ENCODE results near the gene PARD3. TPM values are rescaled to one million over a fixed set of nuclear protein-coding genes. Genes with fewer than 3 reads are reported as not detected.

PARD3 gene
- total and polyA plus RNA-seq, 2 donors (not counting 3 experiments of a cell fraction or from before 2014, with no cell fraction given) = 7.3 to 24.1 TPM

DNA sequence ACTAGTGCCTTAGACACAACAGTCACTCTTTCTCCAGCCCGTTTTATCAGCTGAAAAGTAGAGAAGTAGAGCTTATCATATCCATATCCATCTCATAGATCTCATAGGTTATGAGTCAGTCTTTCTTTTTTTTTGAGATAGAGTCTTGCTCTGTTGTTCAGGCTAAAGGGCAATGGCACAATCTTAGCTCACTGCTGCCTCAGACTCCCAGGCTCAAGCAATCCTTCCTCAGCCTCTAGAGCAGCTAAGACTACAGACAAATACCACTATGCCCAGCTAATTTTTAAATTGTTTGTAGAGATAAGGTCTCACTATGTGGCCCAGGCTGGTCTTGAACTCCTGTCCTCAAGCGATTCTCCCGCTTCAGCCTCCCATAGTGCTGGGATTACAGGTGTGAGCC lies 2.5 kb upstream of the PARD3 start:
- DNase-seq (ENCODE audit: low read depth, low spot score) (no peak), FAIRE-seq (no peak)
- POLR2A ChIA-PET = no interaction called here
- Histone ChIP-seq H3K4me1 (ENCODE audit: control insufficient read depth, extremely low read depth, insufficient read depth, low read length) (peaks cover 14% of the 10 kb centered on the region), H3K9me3 (replicated peaks; ENCODE audit: control insufficient read depth, insufficient read depth, low read length) (no peaks in the 10 kb centered on the region), H3K79me2 (ENCODE audit: control insufficient read depth, insufficient read depth, low read length) (peaks cover 16% of the 10 kb centered on the region), H3K27me3 (ENCODE audit: control insufficient read depth in 2 of 2, insufficient read depth in 2 of 2, low read length in 2 of 2) (peaks cover 6 to 8% of the 10 kb centered on the region in 2 experiments), H3K4me2 (ENCODE audit: insufficient read depth, low read length) (no peak overlapping the region), H3K9me1 (replicated peaks; ENCODE audit: control insufficient read depth, extremely low read depth, insufficient read depth, low read length) (no peaks in the 10 kb centered on the region), H3K9ac (replicated peaks; ENCODE audit: extremely low read depth, insufficient read depth, low read length) (no peak overlapping the region), H3K36me3 (ENCODE audit: control insufficient read depth in 2 of 2, extremely low read depth in 1 of 2, insufficient read depth in 2 of 2, low read length in 2 of 2) (no peaks in the 10 kb centered on the region), H3K27ac (ENCODE audit: insufficient read depth, low read depth, low read length) (no peak overlapping the region), H3K4me3 (replicated peaks in 1 of 3; ENCODE audit: insufficient read depth in 1 of 3, low read depth in 1 of 3, low read length in 3 of 3) (no peak overlapping the region), H2AFZ (ENCODE audit: low read depth, low read length) (no peak overlapping the region), H4K20me1 (replicated peaks; ENCODE audit: control insufficient read depth, extremely low read depth, insufficient read depth, low read length) (peaks cover 3% of the 10 kb centered on the region)
- no TSS peak for BruUV-seq (replicated peaks)
- TF ChIP-seq MYC (IDR thresholded peaks at IDR 0.05; ENCODE audit: low read depth, low read length) (no peak), GATA2 (IDR thresholded peaks at IDR 0.05; ENCODE audit: insufficient read depth, insufficient read length, low read depth, low read length) (no peak), FOS (IDR thresholded peaks at IDR 0.05; ENCODE audit: borderline replicate concordance, insufficient read depth, low read length) (no peak), POLR2AphosphoS5 (IDR thresholded peaks at IDR 0.05; ENCODE audit: insufficient read depth, low read depth, low read length) (no peak), EZH2 (IDR thresholded peaks at IDR 0.05; ENCODE audit: borderline replicate concordance, low read depth, low read length, severe bottlenecking) (no peak), POLR2A (IDR thresholded peaks at IDR 0.05; ENCODE audit: low read depth, low read length) (no peak), JUN (IDR thresholded peaks at IDR 0.05; ENCODE audit: borderline replicate concordance, insufficient read depth, insufficient read length, low read depth) (no peak), CTCF (IDR thresholded peaks at IDR 0.05; ENCODE audit: extremely low read depth in 1 of 2, insufficient read depth in 1 of 2, low read depth in 1 of 2, low read length in 2 of 2) (no peak)
- TF ChIP-seq, protein P1, sequence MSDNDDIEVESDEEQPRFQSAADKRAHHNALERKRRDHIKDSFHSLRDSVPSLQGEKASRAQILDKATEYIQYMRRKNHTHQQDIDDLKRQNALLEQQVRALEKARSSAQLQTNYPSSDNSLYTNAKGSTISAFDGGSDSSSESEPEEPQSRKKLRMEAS (IDR thresholded peaks at IDR 0.05; ENCODE audit: insufficient read depth, insufficient read length) = no peak
- CTCF ChIA-PET = interaction anchor here (1.0 to 2.7 kb wide), 6 partner anchors 41 to 162 kb away, joined by 3 to 13 read pairs (median 4); no protein-coding TSS in a partner anchor
- dilution Hi-C loops (cut with MboI; ENCODE audit: extremely low pct_ligation_motif_present, low sequenced_read_pairs) = no loop called here
- intact Hi-C loops (cut with micrococcal nuclease) = loop anchor here (5.0 to 10.0 kb wide), 2 partner anchors 150 to 397 kb away; no protein-coding TSS in a partner anchor
